Keratinocyte (primary cell): ENCODE results near the gene RNF38. TPM values are rescaled to one million over a fixed set of nuclear protein-coding genes. Genes with fewer than 3 reads are reported as not detected.

Experiments
- DNase-seq: peaks from one replicate; pipeline ENCODE4 v3.0.0-alpha.2; 2011; ENCODE audit warnings: low read depth, missing footprints, low spot score
- FAIRE-seq: peaks from 2 replicates; lab custom pipeline; 2011; peaks lifted over from hg19 to GRCh38; lab: Jason Lieb, UNC
- H2AFZ ChIP-seq: 2 replicates; pipeline ENCODE4 v1.6.0; 2012; ENCODE audit warnings: low read length, control low read depth, inconsistent platforms; ENCODE audit not compliant: control insufficient read depth
- H3K27ac ChIP-seq: 2 replicates; pipeline ENCODE4 v1.5.1; 2011; ENCODE audit warnings: low read length; ENCODE audit not compliant: control insufficient read depth, insufficient read depth
- H3K27me3 ChIP-seq: 3 replicates; pipeline ENCODE4 v1.6.0; 2011; ENCODE audit warnings: low read length; ENCODE audit not compliant: control insufficient read depth, insufficient read depth; ENCODE audit errors: extremely low read depth
- H3K36me3 ChIP-seq, 2 experiments: 2 replicates in 1 of 2; 3 replicates in 1 of 2; pipeline ENCODE4 v1.5.1; 2011; ENCODE audit warnings: low read length in 2 of 2, mild to moderate bottlenecking in 1 of 2; ENCODE audit not compliant: control insufficient read depth in 2 of 2, insufficient read depth in 2 of 2; ENCODE audit errors: extremely low read depth in 1 of 2
- H3K4me1 ChIP-seq: 3 replicates; pipeline ENCODE4 v1.5.1; 2011; ENCODE audit warnings: low read length; ENCODE audit not compliant: control insufficient read depth, insufficient read depth; ENCODE audit errors: extremely low read depth
- H3K4me2 ChIP-seq: 3 replicates; pipeline ENCODE4 v1.6.0; 2011; ENCODE audit warnings: low read depth, low read length; ENCODE audit not compliant: control insufficient read depth, insufficient read depth; ENCODE audit errors: extremely low read depth
- H3K4me3 ChIP-seq, 3 experiments: fragments of 200-600 bp in 1 of 3; sonication (generic) in 1 of 3; 2 replicates in 2 of 3; 3 replicates in 1 of 3; pipeline ENCODE4 v1.5.1; 2011 to 2016; ENCODE audit warnings: low read length in 3 of 3, mild to moderate bottlenecking in 3 of 3, control low read depth in 2 of 3, inconsistent platforms in 1 of 3, low read depth in 1 of 3, mixed read lengths in 1 of 3, mixed run types in 1 of 3, moderate library complexity in 1 of 3; ENCODE audit not compliant: control insufficient read depth in 2 of 3, insufficient read depth in 2 of 3; ENCODE audit errors: extremely low read depth in 1 of 3
- H3K79me2 ChIP-seq: 2 replicates; pipeline ENCODE4 v1.6.0; 2012; ENCODE audit warnings: low read length; ENCODE audit not compliant: control insufficient read depth, insufficient read depth
- H3K9ac ChIP-seq: 3 replicates; pipeline ENCODE4 v1.6.0; 2011; ENCODE audit warnings: low read length; ENCODE audit not compliant: control insufficient read depth, insufficient read depth; ENCODE audit errors: extremely low read depth
- H3K9me1 ChIP-seq: 3 replicates; pipeline ENCODE4 v1.6.0; 2011; ENCODE audit warnings: low read length; ENCODE audit not compliant: control insufficient read depth, insufficient read depth; ENCODE audit errors: extremely low read depth
- H3K9me3 ChIP-seq: 2 replicates; pipeline ENCODE4 v1.5.1; 2012; ENCODE audit warnings: low read depth, low read length; ENCODE audit not compliant: control insufficient read depth
- H4K20me1 ChIP-seq: 3 replicates; pipeline ENCODE4 v1.6.0; 2011; ENCODE audit warnings: low read length; ENCODE audit not compliant: control insufficient read depth, insufficient read depth; ENCODE audit errors: extremely low read depth
- EZH2 ChIP-seq: IDR thresholded peaks from one replicate; pipeline ENCODE4 v1.6.1; 2012; ENCODE audit warnings: inconsistent platforms, mild to moderate bottlenecking, low read length, moderate library complexity
- dilution Hi-C: fragments of 300-500 bp; cut with MboI; formaldehyde crosslinking; loops from one replicate; pipeline ENCODE4 v1.7.0; 2020; ENCODE audit warnings: low sequenced_read_pairs; ENCODE audit not compliant: extremely low pct_ligation_motif_present
- polyA plus RNA-seq, 5 experiments: library from polyadenylated mRNA; depleted of rRNA in 3 of 5; stranded (reverse) in 3 of 5; stranded (forward) in 1 of 5; unstranded in 1 of 5; fragments of >200 nt; gene quantifications; 1 replicate in 1 of 5; 2 replicates in 3 of 5; 3 replicates in 1 of 5; pipeline versions ENCODE4 v1.2.1 to v1.2.3, GENCODE V29; 2011 to 2012; ENCODE audit warnings: missing spikeins in 2 of 5, low read depth in 1 of 5, low replicate concordance in 1 of 5
- TF ChIP-seq, protein P1 (sequence below), 3 experiments: IDR thresholded peaks in 1 of 3; conservative IDR thresholded peaks in 1 of 3; optimal IDR thresholded peaks in 1 of 3; 2 replicates in 2 of 3; 3 replicates in 1 of 3; pipeline versions ENCODE3 to v1.5.1; 2011; ENCODE audit warnings: low read length in 3 of 3, mild to moderate bottlenecking in 3 of 3, moderate library complexity in 2 of 3, control low read depth in 1 of 3, inconsistent platforms in 1 of 3; ENCODE audit not compliant: insufficient read depth in 2 of 3; ENCODE audit errors: extremely low read depth in 1 of 3

The RNF38 gene
- polyA plus RNA-seq, 1 donor (not counting 4 experiments of a cell fraction or from before 2014, with no cell fraction given): 12.5 TPM

DNA sequence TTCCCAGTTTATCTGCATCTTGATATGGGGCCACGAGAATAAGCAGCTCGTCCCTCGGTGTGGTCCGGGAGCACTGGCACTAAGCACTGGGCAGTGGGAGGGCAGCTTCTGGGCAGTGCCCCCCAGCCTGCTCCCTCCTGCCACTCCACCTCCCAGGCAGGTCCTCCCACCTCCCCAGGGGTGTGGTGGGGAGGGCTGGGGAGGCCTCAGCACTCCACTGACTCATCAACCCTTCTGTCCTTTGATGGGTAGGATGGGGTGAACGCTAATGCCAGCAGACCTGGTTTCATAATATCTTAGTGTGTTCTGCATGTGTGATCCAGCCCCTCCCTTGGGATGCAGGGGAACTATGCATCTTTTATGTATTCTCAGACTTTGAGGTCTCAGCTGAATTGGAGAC is 79.6 kb downstream of the RNF38 start:
- no peak for TF ChIP-seq EZH2
- TF ChIP-seq, protein P1, sequence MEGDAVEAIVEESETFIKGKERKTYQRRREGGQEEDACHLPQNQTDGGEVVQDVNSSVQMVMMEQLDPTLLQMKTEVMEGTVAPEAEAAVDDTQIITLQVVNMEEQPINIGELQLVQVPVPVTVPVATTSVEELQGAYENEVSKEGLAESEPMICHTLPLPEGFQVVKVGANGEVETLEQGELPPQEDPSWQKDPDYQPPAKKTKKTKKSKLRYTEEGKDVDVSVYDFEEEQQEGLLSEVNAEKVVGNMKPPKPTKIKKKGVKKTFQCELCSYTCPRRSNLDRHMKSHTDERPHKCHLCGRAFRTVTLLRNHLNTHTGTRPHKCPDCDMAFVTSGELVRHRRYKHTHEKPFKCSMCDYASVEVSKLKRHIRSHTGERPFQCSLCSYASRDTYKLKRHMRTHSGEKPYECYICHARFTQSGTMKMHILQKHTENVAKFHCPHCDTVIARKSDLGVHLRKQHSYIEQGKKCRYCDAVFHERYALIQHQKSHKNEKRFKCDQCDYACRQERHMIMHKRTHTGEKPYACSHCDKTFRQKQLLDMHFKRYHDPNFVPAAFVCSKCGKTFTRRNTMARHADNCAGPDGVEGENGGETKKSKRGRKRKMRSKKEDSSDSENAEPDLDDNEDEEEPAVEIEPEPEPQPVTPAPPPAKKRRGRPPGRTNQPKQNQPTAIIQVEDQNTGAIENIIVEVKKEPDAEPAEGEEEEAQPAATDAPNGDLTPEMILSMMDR (optimal IDR thresholded peaks at IDR 0.05 in 1 of 3, IDR thresholded peaks at IDR 0.05 in 1 of 3, conservative IDR thresholded peaks at IDR 0.05 in 1 of 3; ENCODE audit: extremely low read depth in 1 of 3, insufficient read depth in 2 of 3, low read length in 3 of 3): no peak
- Histone ChIP-seq H3K27me3 (no peaks in the 10 kb centered on the region), H3K9ac (no peak overlapping the region), H3K4me3 (no peak overlapping the region), H3K4me1 (peaks cover 39% of the 10 kb centered on the region), H3K27ac (peak overlapping the region; percentile 68), H3K9me1 (no peaks in the 10 kb centered on the region), H3K36me3 (no peaks in the 10 kb centered on the region), H3K4me2 (no peak overlapping the region), H3K9me3 (no peaks in the 10 kb centered on the region), H3K79me2 (no peaks in the 10 kb centered on the region), H4K20me1 (no peaks in the 10 kb centered on the region), H2AFZ (no peak overlapping the region)
- dilution Hi-C loops: no loop called here
- no peak for FAIRE-seq
- peak; percentile 54 for DNase-seq

- dilution Hi-C loops: no loop called here
- Histone ChIP-seq H3K9me3 (no peaks in the 10 kb centered on the region), H3K4me2 (peak overlapping the region; percentile 35)
Observed at GRCh38 chr9:36319806-36320205, 80.3 kb downstream of the RNF38 start.

More at GRCh38 chr9:36319806-36320205, 80.3 kb downstream of the RNF38 start:
- peak; percentile 41 for DNase-seq
- Histone ChIP-seq H3K4me1 (peaks cover 42% of the 10 kb centered on the region), H3K27ac (peak overlapping the region; percentile 68), H3K36me3 (no peaks in the 10 kb centered on the region), H3K27me3 (no peaks in the 10 kb centered on the region), H3K9me1 (no peaks in the 10 kb centered on the region), H4K20me1 (no peaks in the 10 kb centered on the region), H3K79me2 (no peaks in the 10 kb centered on the region), H2AFZ (peak overlapping the region; percentile 47), H3K4me3 (no peak overlapping the region), H3K9ac (peak overlapping the region; percentile 63)
- no peak for FAIRE-seq
- no peak for TF ChIP-seq EZH2
- TF ChIP-seq, protein P1 (optimal IDR thresholded peaks at IDR 0.05 in 1 of 3, IDR thresholded peaks at IDR 0.05 in 1 of 3, conservative IDR thresholded peaks at IDR 0.05 in 1 of 3; ENCODE audit: extremely low read depth in 1 of 3, insufficient read depth in 2 of 3, low read length in 3 of 3): no peak
